ENCODE data around the gene TDRD6.
A peak's percentile ranks its signal among the peaks of the same experiment; 100 is the strongest.

The TDRD6 gene

DNA sequence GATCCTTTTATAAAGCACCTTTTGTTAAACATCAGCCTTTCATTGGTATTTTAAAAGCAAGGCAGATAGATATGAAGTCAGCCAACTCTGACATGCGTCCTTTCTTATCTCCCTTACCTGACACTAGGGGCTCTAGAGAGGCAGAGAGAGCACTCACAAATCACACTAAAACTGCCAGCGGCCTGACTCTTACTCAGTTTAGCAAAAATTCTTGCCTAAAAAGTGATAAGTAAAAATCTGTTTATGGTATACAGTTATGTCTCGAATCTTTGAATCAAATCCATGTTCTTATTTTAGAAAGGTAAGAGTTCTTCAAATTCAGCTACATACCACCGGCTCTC lies 10.4 kb upstream of the TDRD6 start:
- Histone ChIP-seq H3K79me2 (ENCODE audit: low read length) (no peaks in the 10 kb centered on the region), H3K36me3 (replicated peaks; ENCODE audit: low read depth, low read length) (no peaks in the 10 kb centered on the region), H3K27me3 (ENCODE audit: low read depth, low read length) (no peaks in the 10 kb centered on the region), H3K4me2 (ENCODE audit: low read length) (peak overlapping the region; percentile 43), H3K9ac (ENCODE audit: low read length) (no peak overlapping the region), H3K4me3 (ENCODE audit: low read length) (no peak overlapping the region), H4K20me1 (ENCODE audit: insufficient read depth, low read length) (no peaks in the 10 kb centered on the region), H3K4me1 (ENCODE audit: low read length) (peaks cover 5% of the 10 kb centered on the region), H3K27ac (ENCODE audit: low read length) (no peak overlapping the region), H2AFZ (ENCODE audit: low read depth, low read length) (peak overlapping the region; percentile 64; the same call in 1 of the 2 replicates), H3K9me3 (ENCODE audit: insufficient read depth, low read length) (no peaks in the 10 kb centered on the region)
- TF ChIP-seq CTCF (IDR thresholded peaks at IDR 0.05; ENCODE audit: low read depth, low read length) (peak; percentile 60), EZH2phosphoT487 (IDR thresholded peaks at IDR 0.05; ENCODE audit: low read depth) (no peak)

- H4K20me1 ChIP-seq (ENCODE audit: insufficient read depth, low read length), result no peaks in the 10 kb centered on the region
- no peaks in the 10 kb centered on the region for H3K9me3 ChIP-seq (ENCODE audit: insufficient read depth, low read length)
- no peak overlapping the region for H2AFZ ChIP-seq (ENCODE audit: low read depth, low read length)
- no peak for TF ChIP-seq EZH2phosphoT487 (IDR thresholded peaks at IDR 0.05; ENCODE audit: low read depth)
- TF ChIP-seq CTCF (IDR thresholded peaks at IDR 0.05; ENCODE audit: low read depth, low read length), result no peak
- H3K4me3 ChIP-seq (ENCODE audit: low read length), result no peak overlapping the region
- no peaks in the 10 kb centered on the region for H3K79me2 ChIP-seq (ENCODE audit: low read length)
- no peaks in the 10 kb centered on the region for H3K36me3 ChIP-seq (replicated peaks; ENCODE audit: low read depth, low read length)
- H3K27ac ChIP-seq (ENCODE audit: low read length), result no peak overlapping the region
- no peak overlapping the region for H3K9ac ChIP-seq (ENCODE audit: low read length)
- no peak overlapping the region for H3K4me2 ChIP-seq (ENCODE audit: low read length)
- H3K4me1 ChIP-seq (ENCODE audit: low read length), result no peaks in the 10 kb centered on the region
- 0 out of 2 replicates have a peak, but pooled peaks cover 1% of the 10 kb centered on the region for H3K27me3 ChIP-seq (ENCODE audit: low read depth, low read length)
Observed at GRCh38 chr6:46684771-46685170, 2.9 kb upstream of the TDRD6 start.

DNA sequence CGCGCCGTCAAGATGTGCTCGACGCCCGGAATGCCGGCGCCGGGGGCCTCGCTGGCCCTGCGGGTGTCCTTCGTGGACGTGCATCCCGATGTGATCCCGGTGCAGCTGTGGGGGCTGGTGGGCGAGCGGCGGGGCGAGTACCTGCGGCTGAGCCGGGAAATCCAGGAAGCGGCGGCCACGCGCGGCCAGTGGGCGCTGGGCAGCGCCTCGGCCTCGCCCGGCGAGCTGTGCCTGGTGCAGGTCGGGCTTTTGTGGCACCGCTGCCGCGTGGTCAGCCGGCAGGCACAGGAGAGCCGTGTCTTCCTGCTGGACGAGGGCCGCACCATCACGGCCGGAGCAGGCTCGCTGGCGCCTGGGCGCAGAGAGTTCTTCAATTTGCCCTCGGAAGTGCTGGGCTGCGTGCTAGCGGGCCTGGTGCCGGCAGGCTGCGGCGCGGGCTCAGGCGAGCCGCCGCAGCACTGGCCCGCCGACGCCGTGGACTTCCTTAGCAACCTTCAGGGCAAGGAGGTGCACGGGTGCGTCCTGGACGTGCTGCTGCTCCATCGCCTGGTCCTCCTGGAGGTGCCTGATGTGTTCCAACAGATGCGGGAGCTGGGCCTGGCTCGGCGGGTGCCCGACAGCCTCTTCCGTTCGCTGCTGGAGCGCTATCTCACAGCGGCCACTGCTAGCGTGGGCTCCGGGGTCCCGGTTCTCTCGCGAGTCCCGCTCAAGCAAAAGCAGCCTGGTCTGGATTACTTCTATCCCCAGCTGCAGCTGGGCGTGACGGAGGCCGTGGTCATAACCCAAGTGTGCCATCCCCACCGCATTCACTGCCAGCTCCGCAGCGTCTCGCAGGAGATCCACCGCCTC lies 656 bp downstream of the TDRD6 start:
- Histone ChIP-seq H3K9ac (ENCODE audit: low read length) (no peak overlapping the region), H3K36me3 (replicated peaks; ENCODE audit: low read depth, low read length) (no peaks in the 10 kb centered on the region), H3K27ac (ENCODE audit: low read length) (no peak overlapping the region), H2AFZ (ENCODE audit: low read depth, low read length) (no peak overlapping the region), H3K27me3 (ENCODE audit: low read depth, low read length) (peaks cover 19% of the 10 kb centered on the region), H3K4me2 (ENCODE audit: low read length) (no peak overlapping the region), H3K9me3 (ENCODE audit: insufficient read depth, low read length) (no peaks in the 10 kb centered on the region), H3K79me2 (ENCODE audit: low read length) (no peaks in the 10 kb centered on the region), H3K4me3 (ENCODE audit: low read length) (no peak overlapping the region), H3K4me1 (ENCODE audit: low read length) (no peaks in the 10 kb centered on the region), H4K20me1 (ENCODE audit: insufficient read depth, low read length) (no peaks in the 10 kb centered on the region)
- TF ChIP-seq CTCF (IDR thresholded peaks at IDR 0.05; ENCODE audit: low read depth, low read length), result no peak
- TF ChIP-seq EZH2phosphoT487 (IDR thresholded peaks at IDR 0.05; ENCODE audit: low read depth), result no peak

DNA sequence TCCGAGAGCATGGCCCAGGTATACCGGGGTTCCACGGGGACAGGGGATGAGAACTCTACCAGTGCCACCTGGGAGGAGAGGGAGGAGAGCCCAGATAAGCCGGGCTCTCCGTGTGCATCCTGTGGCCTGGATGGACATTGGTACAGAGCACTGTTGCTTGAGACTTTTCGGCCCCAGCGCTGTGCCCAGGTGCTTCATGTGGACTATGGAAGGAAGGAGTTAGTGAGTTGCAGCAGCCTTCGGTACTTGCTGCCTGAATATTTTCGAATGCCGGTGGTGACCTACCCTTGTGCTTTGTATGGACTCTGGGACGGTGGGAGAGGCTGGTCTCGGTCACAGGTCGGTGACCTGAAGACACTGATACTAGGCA lies 1.3 kb downstream of the TDRD6 start:
- no peaks in the 10 kb centered on the region for H3K36me3 ChIP-seq (replicated peaks; ENCODE audit: low read depth, low read length)
- no peak overlapping the region for H3K9ac ChIP-seq (ENCODE audit: low read length)
- H2AFZ ChIP-seq (ENCODE audit: low read depth, low read length), result no peak overlapping the region
- H3K27ac ChIP-seq (ENCODE audit: low read length), result no peak overlapping the region
- H3K27me3 ChIP-seq (ENCODE audit: low read depth, low read length), result peaks cover 25% of the 10 kb centered on the region
- no peak overlapping the region for H3K4me2 ChIP-seq (ENCODE audit: low read length)
- no peak overlapping the region for H3K4me3 ChIP-seq (ENCODE audit: low read length)
- H3K79me2 ChIP-seq (ENCODE audit: low read length), result no peaks in the 10 kb centered on the region
- no peaks in the 10 kb centered on the region for H3K9me3 ChIP-seq (ENCODE audit: insufficient read depth, low read length)
- no peaks in the 10 kb centered on the region for H3K4me1 ChIP-seq (ENCODE audit: low read length)
- TF ChIP-seq CTCF (IDR thresholded peaks at IDR 0.05; ENCODE audit: low read depth, low read length) (no peak), EZH2phosphoT487 (IDR thresholded peaks at IDR 0.05; ENCODE audit: low read depth) (no peak)
- H4K20me1 ChIP-seq (ENCODE audit: insufficient read depth, low read length), result no peaks in the 10 kb centered on the region
